Heart right ventricle (tissue), 16 donors: ENCODE results near the gene DNM3. TPM values are rescaled to one million over a fixed set of nuclear protein-coding genes. Genes with fewer than 3 reads are reported as not detected.

Source experiments
- ATAC-seq, 8 donors: fragments of 200-7000 bp; cut with Tn5 transposase; one replicate each; pipeline ENCODE4 v1.9.1; 2020; ENCODE audit warnings: mild to moderate bottlenecking in 8 of 8, moderate library complexity in 8 of 8, moderate number of reproducible peaks in 1 of 8
- DNase-seq, 2 donors: peaks; one replicate each; pipeline ENCODE4 v3.0.0-alpha.2; 2020
- H3K27ac ChIP-seq, 10 donors: fragments of 200-600 bp; sonication (generic) in 2 of 10; one replicate each; pipeline versions ENCODE4 v1.5.0 to v1.8.0; 2020 to 2022; ENCODE audit warnings: mild to moderate bottlenecking in 3 of 10
- H3K27me3 ChIP-seq, 7 donors: fragments of 200-600 bp; one replicate each; pipeline ENCODE4 v1.8.0; 2021 to 2022; ENCODE audit warnings: mild to moderate bottlenecking in 2 of 7
- H3K36me3 ChIP-seq, 9 donors: fragments of 200-600 bp; sonication (generic) in 1 of 9; one replicate each; pipeline versions ENCODE4 v1.5.0 to v1.8.0; 2020 to 2022; ENCODE audit warnings: mild to moderate bottlenecking in 2 of 9
- H3K4me1 ChIP-seq, 9 donors: fragments of 200-600 bp; sonication (generic) in 1 of 9; one replicate each; pipeline versions ENCODE4 v1.5.0 to v1.8.0; 2020 to 2022; ENCODE audit warnings: mild to moderate bottlenecking in 4 of 9
- H3K4me3 ChIP-seq, 10 donors: fragments of 200-600 bp; sonication (generic) in 2 of 10; one replicate each; pipeline versions ENCODE4 v1.5.0 to v1.8.0; 2020 to 2022; ENCODE audit warnings: mild to moderate bottlenecking in 7 of 10, moderate library complexity in 2 of 10
- H3K9me3 ChIP-seq, 11 donors: fragments of 200-600 bp in 10 of 11; sonication (generic) in 2 of 11; one replicate each; pipeline versions ENCODE4 v1.5.0 to v1.8.0; 2013 to 2022; ENCODE audit warnings: mild to moderate bottlenecking in 2 of 11, control low read depth in 1 of 11, moderate library complexity in 1 of 11
- CTCF ChIP-seq, 9 donors: fragments of 200-600 bp; sonication (generic) in 2 of 9; IDR thresholded peaks; one replicate each; pipeline versions ENCODE4 v1.5.0 to v1.8.0; 2021 to 2022; ENCODE audit warnings: antibody characterized with exemption in 9 of 9, mild to moderate bottlenecking in 5 of 9, moderate library complexity in 1 of 9
- WGBS, 2 donors: extraction: QIAGEN DNeasy Blood & Tissue Kit; methylation state at CpG; one replicate each; pipeline ENCODE4 v1.1.7; 2013; ENCODE audit warnings: inconsistent platforms in 1 of 2; 5-methylcytosine and 5-hydroxymethylcytosine counted together
- intact Hi-C, 10 donors: fragments of 100-400 bp; cut with DNase I; formaldehyde crosslinking; loops; one replicate each; pipeline versions ENCODE4 v1.11.1 to v1.14.2; 2022
- polyA plus RNA-seq, 2 donors: library from polyadenylated mRNA; stranded (reverse); fragments of 200-250 nt; gene quantifications; one replicate each; pipeline ENCODE4 v1.2.3, GENCODE V29; 2013
- total RNA-seq, 10 donors: library from RNA; stranded (reverse); fragmentation: NEBNext Ultra II Directional in 3 of 10; extraction: Animal tissue kit (Norgen Biotek cat#: 25700) in 3 of 10; gene quantifications; one replicate each; pipeline versions ENCODE4 v1.2.1 to v1.2.4, GENCODE V29; 2021 to 2023
- donor health status: Arrhythmogenic right ventricular cardiomyopathy.
- donor health status: ischemic (EF 13 %, LVEDD 7.1; RV severe dilation, severe dysfunction).
- donor health status: healthy with polysubstance abuse.
- donor health status: DM: no; HTN: yes; CAD: no.
- donor health status: DM: no; HTN: no; CAD: no.
- donor health status: ischemic (EF 25% LVEDD 6.9; RV normal size, moderate dysfunction).
- donor health status: ischemic (EF 25% LVEDD 5.7; RV mildly dilated, moderate dysfunction).
- donor health status: healthy.
- donor health status: DM: yes; HTN: yes; CAD: no.
- donor health status: Ischemic cardiomyopathy.
- donor health status: ischemic (EF 35%, LVEDD 5.7; RV mildly dilated, moderate dysfunction).
- donor health status: nonischemic (EF 11% LVEDD 7.7; RV severe dilation, severe dysfunction).
- donor health status: DM: yes; HTN: yes; CAD: no.
- donor health status: PGD.
- donor health status: ischemic (EF 29% LVEDD 5.4; RV normal size, mild dysfunction).
- donor health status: nonischemic (EF 23%, LVEDD 6.1; RV moderate dilation, normal function).

Gene DNM3
- total and polyA plus RNA-seq, 12 donors = 0.77 to 2.8 (median 2.2) TPM

GRCh38 chr1:172252321-172252720 is 411.0 kb downstream of the DNM3 start:
- Histone ChIP-seq H3K27me3 (no peaks in the 10 kb centered on the region), H3K4me1 (peaks cover 0 to 16% (median 0%) of the 10 kb centered on the region in 9 donors), H3K27ac (no peak overlapping the region), H3K4me3 (no peak overlapping the region), H3K36me3 (no peaks in the 10 kb centered on the region), H3K9me3 (no peaks in the 10 kb centered on the region)
- WGBS, 2 donors = 76 to 85% methylated on average over 4 of the region's 4 CpGs
- no peak for ATAC-seq
- no peak for TF ChIP-seq CTCF (IDR thresholded peaks at IDR 0.05)
- no peak for DNase-seq
- intact Hi-C loops = no loop called here

- ATAC-seq = no peak
- WGBS, 2 donors = 88 to 90% methylated on average over 2 of the region's 2 CpGs
- intact Hi-C loops = no loop called here
- no peaks in the 10 kb centered on the region for H3K9me3 ChIP-seq
- peaks cover 0 to 16% (median 0%) of the 10 kb centered on the region in 9 donors for H3K4me1 ChIP-seq
- no peak overlapping the region for H3K4me3 ChIP-seq
- no peak for TF ChIP-seq CTCF (IDR thresholded peaks at IDR 0.05)
- no peak overlapping the region for H3K27ac ChIP-seq
- no peak for DNase-seq
- no peaks in the 10 kb centered on the region for H3K36me3 ChIP-seq
- H3K27me3 ChIP-seq = no peaks in the 10 kb centered on the region
Measured at GRCh38 chr1:172252958-172253357, 411.7 kb downstream of the DNM3 start.

- H3K4me1 ChIP-seq = peaks cover 0 to 16% (median 0%) of the 10 kb centered on the region in 9 donors
- no peaks in the 10 kb centered on the region for H3K27me3 ChIP-seq
- no peak overlapping the region for H3K4me3 ChIP-seq
- no peak for TF ChIP-seq CTCF (IDR thresholded peaks at IDR 0.05)
- ATAC-seq = peak in 2 of 8 donors; percentile 30 to 50
- intact Hi-C loops = no loop called here
- no peak overlapping the region for H3K27ac ChIP-seq
- H3K9me3 ChIP-seq = peaks cover 0 to 8% (median under 1%) of the 10 kb centered on the region in 11 donors
- no peak for DNase-seq
- H3K36me3 ChIP-seq = no peaks in the 10 kb centered on the region
- WGBS, 2 donors = 63 to 74% methylated on average over 3 of the region's 3 CpGs
Measured at GRCh38 chr1:172254521-172255222, 413.4 kb downstream of the DNM3 start.

GRCh38 chr1:172255223-172255560 is 413.9 kb downstream of the DNM3 start:
- ATAC-seq (peak in 1 of 8 donors; percentile 11), DNase-seq (no peak)
- intact Hi-C loops = no loop called here
- Histone ChIP-seq H3K27ac (no peak overlapping the region), H3K27me3 (no peaks in the 10 kb centered on the region), H3K4me1 (peaks cover 0 to 16% (median 0%) of the 10 kb centered on the region in 9 donors), H3K36me3 (no peaks in the 10 kb centered on the region), H3K9me3 (peaks cover 0 to 13% (median 5%) of the 10 kb centered on the region in 11 donors), H3K4me3 (no peak overlapping the region)
- TF ChIP-seq CTCF (IDR thresholded peaks at IDR 0.05) = no peak
